SKM-1 treated with dmso at 0.1 percent for 144 hours (cell line): ENCODE measurements around the gene CCDC149.

ENCODE experiments used
- DNase-seq: peaks from one replicate; lab custom pipeline; 2025; ENCODE audit not compliant: unreplicated experiment; lab: John Stamatoyannopoulos, UW

Gene CCDC149

GRCh38 chr4:24845132-24845531 lies 67.7 kb downstream of the CCDC149 start:
- no peak for DNase-seq

GRCh38 chr4:24843096-24843495 lies 69.7 kb downstream of the CCDC149 start:
- no peak for DNase-seq

GRCh38 chr4:24842356-24842755 lies 70.5 kb downstream of the CCDC149 start:
- DNase-seq, result no peak

GRCh38 chr4:24840826-24841543 lies 71.9 kb downstream of the CCDC149 start:
- DNase-seq, result no peak

GRCh38 chr4:24840362-24840761 lies 72.5 kb downstream of the CCDC149 start:
- no peak for DNase-seq

- DNase-seq, result no peak
Observed at GRCh38 chr4:24837781-24838180, 75.1 kb downstream of the CCDC149 start.

GRCh38 chr4:24837336-24837735 lies 75.5 kb downstream of the CCDC149 start:
- no peak for DNase-seq

GRCh38 chr4:24836661-24837242 lies 76.1 kb downstream of the CCDC149 start:
- no peak for DNase-seq

GRCh38 chr4:24835696-24836095 lies 77.1 kb downstream of the CCDC149 start:
- DNase-seq, result no peak

- no peak for DNase-seq
Observed at GRCh38 chr4:24831637-24832036, 81.2 kb downstream of the CCDC149 start.

GRCh38 chr4:24824720-24825119 lies 88.1 kb downstream of the CCDC149 start:
- DNase-seq, result no peak

GRCh38 chr4:24820541-24820940 lies 92.3 kb downstream of the CCDC149 start:
- no peak for DNase-seq

- no peak for DNase-seq
Observed at GRCh38 chr4:24816797-24817196, 96.0 kb downstream of the CCDC149 start.

- DNase-seq, result no peak
Observed at GRCh38 chr4:24813732-24814131, 99.1 kb downstream of the CCDC149 start.

- DNase-seq, result no peak
Observed at GRCh38 chr4:24810871-24811631, 101.8 kb downstream of the CCDC149 start.

GRCh38 chr4:24809815-24810405 lies 102.9 kb downstream of the CCDC149 start:
- no peak for DNase-seq

- DNase-seq, result no peak
Observed at GRCh38 chr4:24809376-24809775, 103.5 kb downstream of the CCDC149 start.

- no peak for DNase-seq
Observed at GRCh38 chr4:24808955-24809354, 103.9 kb downstream of the CCDC149 start.

GRCh38 chr4:24808261-24808660 lies 104.6 kb downstream of the CCDC149 start:
- DNase-seq, result no peak

GRCh38 chr4:24807611-24808010 lies 105.2 kb downstream of the CCDC149 start:
- no peak for DNase-seq

GRCh38 chr4:24806206-24806990 lies 106.4 kb downstream of the CCDC149 start:
- DNase-seq, result no peak
